Measurements from ENCODE around the gene OTUD5. TPM values are rescaled to one million over a fixed set of nuclear protein-coding genes. Genes with fewer than 3 reads are reported as not detected.
"Not testable (repeated sequence)": the region's sequence is repeated elsewhere in the genome, so short reads cannot be mapped to it uniquely, and the experiment has no call there.

OTUD5 gene
- total RNA-seq, 1 donor from 2014 or later = 50.2 TPM

DNA sequence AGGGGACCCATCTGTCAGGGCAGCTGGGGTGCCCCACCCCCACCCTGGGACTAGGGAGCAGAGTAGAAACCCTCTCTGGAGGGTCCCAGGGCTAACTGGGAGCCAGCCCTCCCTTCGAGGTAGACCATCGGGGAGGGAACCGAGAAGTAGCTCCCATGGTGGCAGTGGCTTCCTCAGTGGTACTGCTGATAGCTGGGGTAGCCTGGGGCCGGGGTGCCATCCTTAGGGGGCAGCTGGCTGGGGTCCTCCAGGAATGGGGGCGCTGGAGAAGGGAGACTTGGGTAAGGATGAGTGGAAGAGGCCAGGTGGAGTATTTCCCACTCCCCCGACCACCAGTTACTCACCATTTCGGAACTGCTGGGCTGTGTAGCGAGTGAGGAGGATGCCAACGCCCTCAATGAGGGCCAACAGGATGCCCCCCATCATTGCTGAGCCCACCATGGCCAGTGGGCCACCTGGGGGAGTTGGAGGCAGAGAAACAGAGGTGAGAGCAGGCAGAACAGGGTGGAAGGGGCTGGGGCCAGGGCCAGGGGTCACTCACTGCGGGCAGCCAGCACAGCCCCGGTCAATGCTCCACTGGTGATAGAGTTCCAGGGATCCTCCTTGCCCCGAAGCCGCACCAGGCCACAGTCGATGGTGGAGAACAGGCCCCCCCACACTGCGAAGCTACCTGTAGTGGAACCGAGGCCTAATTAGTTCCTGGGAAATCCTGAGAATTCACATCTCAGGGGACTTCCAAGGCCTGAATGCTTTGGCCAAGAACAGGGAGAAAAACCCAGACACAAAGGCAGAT is 63.7 kb downstream of the OTUD5 start:
- intact Hi-C loops (cut with micrococcal nuclease) = loop anchor here (10.0 kb wide), 1 partner anchor 271 kb away; the partner anchor contains the start of gene MAGIX

DNA sequence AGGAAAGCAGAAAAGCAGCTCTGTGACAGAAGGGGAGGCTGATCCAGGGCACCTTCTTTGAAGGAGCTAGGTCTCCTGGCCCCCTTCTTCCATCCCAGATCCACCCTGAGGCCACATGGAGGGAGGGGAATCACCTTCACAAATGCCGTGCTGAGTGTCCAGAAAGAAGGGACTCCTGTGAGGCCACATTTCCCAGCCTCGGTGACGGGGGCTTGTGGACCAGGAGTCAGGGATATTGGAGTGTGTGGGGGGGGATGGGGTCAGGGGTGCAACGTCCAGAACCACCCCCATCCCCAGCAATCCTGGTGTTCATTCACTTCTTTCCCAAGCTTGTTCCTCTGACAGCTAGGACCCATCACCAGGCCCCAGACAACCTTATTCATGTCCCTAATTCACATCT is 64.5 kb downstream of the OTUD5 start:
- intact Hi-C loops (cut with micrococcal nuclease) = loop anchor here (10.0 kb wide), 1 partner anchor 272 kb away; the partner anchor contains the start of gene MAGIX

DNA sequence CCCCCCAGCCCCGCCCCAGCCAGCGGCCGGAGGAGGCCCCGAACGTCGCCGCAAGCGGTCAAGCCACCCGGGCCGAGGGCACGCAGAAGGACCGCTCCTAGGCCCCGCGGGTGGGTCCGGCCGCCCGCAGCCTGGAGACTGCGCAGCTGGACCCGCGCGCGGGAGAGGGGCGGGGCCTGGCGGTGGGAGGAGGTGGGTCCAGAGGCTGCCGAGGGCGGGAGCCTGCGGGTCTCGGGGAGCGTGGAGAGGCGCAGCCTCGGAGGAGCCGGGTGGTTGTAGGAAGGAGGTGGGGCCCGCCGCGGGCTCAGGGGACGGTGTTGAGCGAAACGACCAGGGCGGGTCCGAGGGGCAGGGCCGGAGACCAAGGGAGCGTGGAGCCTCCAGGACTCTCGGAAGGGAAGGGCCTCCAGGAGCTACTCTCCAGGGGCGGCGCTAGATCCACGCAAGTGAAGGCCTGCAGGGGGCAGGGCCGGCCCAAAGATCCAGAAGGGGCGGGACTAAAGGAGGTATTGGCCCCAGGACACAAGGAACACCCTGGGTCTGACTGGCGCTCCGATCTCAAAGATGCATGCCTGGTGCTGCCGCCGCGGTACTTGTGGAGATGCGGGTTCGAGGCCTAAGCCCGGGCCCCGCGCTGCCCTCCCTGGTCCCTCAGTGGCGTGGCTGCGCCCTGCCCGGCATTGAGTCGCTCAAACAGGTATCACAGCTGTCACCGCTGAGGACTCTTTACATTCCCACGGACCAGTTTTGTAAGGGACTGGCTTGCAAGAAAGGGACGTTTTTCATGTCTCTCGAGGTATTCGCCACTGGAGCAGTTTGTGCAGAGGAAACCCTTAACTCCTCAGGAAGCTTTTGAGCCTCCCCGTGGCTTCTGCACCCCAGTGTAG is 65.8 kb downstream of the OTUD5 start:
- intact Hi-C loops (cut with micrococcal nuclease) = loop anchor here (2.0 to 10.0 kb wide), 3 partner anchors 45 to 273 kb away; partner anchors contain the start of gene MAGIX

- intact Hi-C loops (cut with micrococcal nuclease) = loop anchor here (2.0 to 10.0 kb wide), 3 partner anchors 46 to 274 kb away; partner anchors contain the start of gene MAGIX
Measured at GRCh38 chrX:48890934-48891401, 66.4 kb downstream of the OTUD5 start.

- intact Hi-C loops (cut with micrococcal nuclease) = loop anchor here (2.0 to 10.0 kb wide), 3 partner anchors 46 to 274 kb away; partner anchors contain the start of gene MAGIX
Measured at GRCh38 chrX:48890296-48890925, 67.0 kb downstream of the OTUD5 start.

DNA sequence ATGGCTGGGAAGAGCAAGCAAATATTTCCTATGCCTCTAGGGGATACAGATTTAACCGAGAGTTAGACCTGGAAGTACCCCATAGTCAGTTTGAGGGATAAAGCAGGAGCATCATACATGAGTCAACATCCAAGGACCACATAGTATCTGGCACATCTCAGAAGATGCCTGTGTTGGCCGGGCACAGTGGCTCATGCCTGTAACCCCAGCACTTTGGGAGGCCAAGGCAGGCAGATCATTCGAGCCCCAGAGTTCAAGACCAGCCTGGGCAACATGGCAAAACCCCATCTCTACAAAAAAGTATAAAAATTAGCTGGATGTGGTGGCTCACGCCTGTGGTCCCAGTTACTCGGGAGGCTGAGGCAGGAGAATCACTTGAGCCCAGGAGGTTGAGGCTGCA is 70.8 kb downstream of the OTUD5 start:
- intact Hi-C loops (cut with micrococcal nuclease) = not testable (repeated sequence)

GRCh38 chrX:48883729-48884128 is 73.7 kb downstream of the OTUD5 start:
- intact Hi-C loops (cut with micrococcal nuclease) = no loop called here

GRCh38 chrX:48876944-48877343 is 80.5 kb downstream of the OTUD5 start:
- intact Hi-C loops (cut with micrococcal nuclease) = not testable (repeated sequence)

Other genes starting within 250 kb of the OTUD5 start
- not detected in 2 replicates for gene GLOD5, start 195.9 kb downstream of the OTUD5 start, total RNA-seq
- not detected in 2 replicates for gene GATA1, start 171.0 kb downstream of the OTUD5 start, total RNA-seq
- 87.1 and 92.1 TPM in 2 replicates for gene HDAC6, start 155.5 kb downstream of the OTUD5 start, total RNA-seq
- not detected in 2 replicates for gene ERAS, start 131.1 kb downstream of the OTUD5 start, total RNA-seq
- 0.20 TPM in 1 of 2 replicates, not detected in the other for gene PCSK1N, start 122.0 kb downstream of the OTUD5 start, total RNA-seq
- 46.3 and 48.2 TPM in 2 replicates for gene TIMM17B, start 59.8 kb downstream of the OTUD5 start, total RNA-seq
- gene PQBP1, start 59.7 kb downstream of the OTUD5 start, total RNA-seq = 77.5 and 77.9 TPM in 2 replicates
- gene SLC35A2, start 46.0 kb downstream of the OTUD5 start, total RNA-seq = 17.9 and 18.3 TPM in 2 replicates
- 196 TPM in 2 replicates for gene PIM2, start 38.6 kb downstream of the OTUD5 start, total RNA-seq
- 3.4 and 4.0 TPM in 2 replicates for gene KCND1, start 14.2 kb upstream of the OTUD5 start, total RNA-seq
- gene GRIPAP1, start 44.7 kb upstream of the OTUD5 start, total RNA-seq = 85.6 and 94.5 TPM in 2 replicates
- 27.2 and 29.3 TPM in 2 replicates for gene TFE3, start 85.8 kb upstream of the OTUD5 start, total RNA-seq
- 7.1 and 8.7 TPM in 2 replicates for gene CCDC120, start 101.4 kb upstream of the OTUD5 start, total RNA-seq
- 15.6 and 19.0 TPM in 2 replicates for gene PRAF2, start 116.4 kb upstream of the OTUD5 start, total RNA-seq
- 49.0 and 51.4 TPM in 2 replicates for gene WDR45, start 122.3 kb upstream of the OTUD5 start, total RNA-seq
- 28.0 and 28.2 TPM in 2 replicates for gene GPKOW, start 166.1 kb upstream of the OTUD5 start, total RNA-seq
- 1.8 and 2.3 TPM in 2 replicates for gene MAGIX, start 205.2 kb upstream of the OTUD5 start, total RNA-seq
- gene PLP2, start 214.3 kb upstream of the OTUD5 start, total RNA-seq = 143 TPM in 2 replicates
- 12.3 and 12.7 TPM in 2 replicates for gene PRICKLE3, start 228.8 kb upstream of the OTUD5 start, total RNA-seq
- 0.95 and 1.3 TPM in 2 replicates for gene SYP, start 242.6 kb upstream of the OTUD5 start, total RNA-seq